Activated CD8-positive, alpha-beta T cell treated with anti-CD3 and anti-CD28 coated beads, Interleukin-2, amount 10 ng/mL, durations not matched to agents 7 days and 5 days (primary cell): ENCODE results near the gene OR2M2. TPM values are rescaled to one million over a fixed set of nuclear protein-coding genes. Genes with fewer than 3 reads are reported as not detected.

Source experiments
- ATAC-seq: fragments of 150-1000 bp; cut with Tn5 transposase; one replicate; pipeline ENCODE4 v1.10.0; 2021; ENCODE audit warnings: moderate library complexity
- CTCF ChIA-PET: fragments of 350-600 bp; sonication (Branson Sonifier 250); formaldehyde crosslinking; loops from one replicate; lab custom pipeline; 2021; ENCODE audit warnings: antibody characterized with exemption; lab: Charles Lee
- POLR2A ChIA-PET: fragments of 350-600 bp; sonication (Branson Sonifier 250); formaldehyde crosslinking; loops from one replicate; lab custom pipeline; 2021; ENCODE audit warnings: antibody characterized with exemption; lab: Charles Lee
- DNase-seq: peaks from one replicate; pipeline ENCODE4 v3.0.0-alpha.2; 2020
- H3K27ac Mint-ChIP-seq: one replicate; pipeline ENCODE4 v1.8.0; 2021; ENCODE audit warnings: mild to moderate bottlenecking, mixed read lengths
- H3K27me3 Mint-ChIP-seq: one replicate; pipeline ENCODE4 v1.8.0; 2021; ENCODE audit warnings: low read depth, mixed read lengths
- H3K36me3 Mint-ChIP-seq: one replicate; pipeline ENCODE4 v1.8.0; 2021; ENCODE audit warnings: low read depth, mixed read lengths
- H3K4me1 Mint-ChIP-seq: one replicate; pipeline ENCODE4 v1.8.0; 2021; ENCODE audit warnings: low read depth, mixed read lengths
- H3K4me3 Mint-ChIP-seq: one replicate; pipeline ENCODE4 v1.8.0; 2021; ENCODE audit warnings: mild to moderate bottlenecking, mixed read lengths
- H3K9me3 Mint-ChIP-seq: one replicate; pipeline ENCODE4 v1.8.0; 2022; ENCODE audit warnings: mixed read lengths; ENCODE audit not compliant: insufficient read depth
- total RNA-seq, 2 experiments: library from RNA; stranded (reverse); gene quantifications; one replicate each; pipeline ENCODE4 v1.2.3, GENCODE V29; 2021

Gene OR2M2
- not detected for total RNA-seq

GRCh38 chr1:248174521-248174920 is at the start of gene OR2M2:
OR2M2 (plus strand) TSS chr1:248174821; CDS start chr1:248179986, 5,165 bp downstream.
- no peaks in the 10 kb centered on the region for H3K36me3 Mint-ChIP-seq
- H3K9me3 Mint-ChIP-seq: no peaks in the 10 kb centered on the region
- POLR2A ChIA-PET: interaction anchor here (0.6 kb wide), 1 partner anchor 216 kb away, joined by 4 read pairs; no protein-coding TSS in a partner anchor
- H3K27ac Mint-ChIP-seq: no peak within 1 kb of the TSS
- ATAC-seq (no peak), DNase-seq (no peak)
- H3K4me1 Mint-ChIP-seq: no peaks in the 10 kb centered on the region
- H3K4me3 Mint-ChIP-seq: no peak within 1 kb of the TSS
- CTCF ChIA-PET: no interaction called here
- no peaks in the 10 kb centered on the region for H3K27me3 Mint-ChIP-seq

GRCh38 chr1:248127653-248128052 is 47.0 kb upstream of the OR2M2 start:
- Mint-ChIP-seq H3K27me3 (no peaks in the 10 kb centered on the region), H3K27ac (no peak overlapping the region)
- CTCF ChIA-PET: no interaction called here

GRCh38 chr1:248136811-248137210 is 37.8 kb upstream of the OR2M2 start:
- no peaks in the 10 kb centered on the region for H3K36me3 Mint-ChIP-seq
- ATAC-seq (no peak), DNase-seq (no peak)
- no peak overlapping the region for H3K27ac Mint-ChIP-seq
- peaks cover 5% of the 10 kb centered on the region for H3K9me3 Mint-ChIP-seq
- H3K4me3 Mint-ChIP-seq: no peak overlapping the region
- no peaks in the 10 kb centered on the region for H3K4me1 Mint-ChIP-seq
- H3K27me3 Mint-ChIP-seq: no peaks in the 10 kb centered on the region
- CTCF ChIA-PET: no interaction called here
- POLR2A ChIA-PET: no interaction called here

More at GRCh38 chr1:248127653-248128052, 47.0 kb upstream of the OR2M2 start:
- POLR2A ChIA-PET: no interaction called here
- peaks cover 12% of the 10 kb centered on the region for H3K9me3 Mint-ChIP-seq
- H3K36me3 Mint-ChIP-seq: no peaks in the 10 kb centered on the region
- H3K4me1 Mint-ChIP-seq: no peaks in the 10 kb centered on the region
- DNase-seq (no peak), ATAC-seq (no peak)
- no peak overlapping the region for H3K4me3 Mint-ChIP-seq

GRCh38 chr1:248140846-248141245 is 33.8 kb upstream of the OR2M2 start:
- Mint-ChIP-seq H3K4me3 (no peak overlapping the region), H3K9me3 (peaks cover 7% of the 10 kb centered on the region), H3K27me3 (no peaks in the 10 kb centered on the region), H3K27ac (no peak overlapping the region), H3K4me1 (no peaks in the 10 kb centered on the region), H3K36me3 (no peaks in the 10 kb centered on the region)
- CTCF ChIA-PET: no interaction called here
- ATAC-seq: no peak
- DNase-seq: no peak
- POLR2A ChIA-PET: no interaction called here

GRCh38 chr1:248143311-248143710 is 31.3 kb upstream of the OR2M2 start:
- H3K4me3 Mint-ChIP-seq: no peak overlapping the region
- peaks cover 13% of the 10 kb centered on the region for H3K9me3 Mint-ChIP-seq
- H3K4me1 Mint-ChIP-seq: no peaks in the 10 kb centered on the region
- H3K27ac Mint-ChIP-seq: no peak overlapping the region
- ChIA-PET CTCF (no interaction called here), POLR2A (no interaction called here)
- no peaks in the 10 kb centered on the region for H3K36me3 Mint-ChIP-seq
- H3K27me3 Mint-ChIP-seq: no peaks in the 10 kb centered on the region
- no peak for ATAC-seq
- DNase-seq: no peak

- no peak within 1 kb of the TSS for H3K27ac Mint-ChIP-seq
- ATAC-seq (no peak), DNase-seq (no peak)
- ChIA-PET POLR2A (no interaction called here), CTCF (no interaction called here)
- no peak within 1 kb of the TSS for H3K4me3 Mint-ChIP-seq
- no peaks in the 10 kb centered on the region for H3K27me3 Mint-ChIP-seq
- H3K9me3 Mint-ChIP-seq: peaks cover 13% of the 10 kb centered on the region
- H3K4me1 Mint-ChIP-seq: no peaks in the 10 kb centered on the region
- no peaks in the 10 kb centered on the region for H3K36me3 Mint-ChIP-seq
These were observed 30.0 kb upstream of the OR2M2 start, which contains the start of gene OR2M5 for GRCh38 chr1:248144513-248145198. OR2M5 (plus strand) TSS chr1:248145148; CDS start chr1:248145148, 0 bp downstream.

- Mint-ChIP-seq H3K36me3 (no peaks in the 10 kb centered on the region), H3K9me3 (peaks cover 7% of the 10 kb centered on the region), H3K27ac (no peak overlapping the region), H3K27me3 (no peaks in the 10 kb centered on the region), H3K4me3 (no peak overlapping the region), H3K4me1 (no peaks in the 10 kb centered on the region)
- ATAC-seq (no peak), DNase-seq (no peak)
- ChIA-PET POLR2A (no interaction called here), CTCF (no interaction called here)
These were observed 22.4 kb upstream of the OR2M2 start for GRCh38 chr1:248152056-248152827.

- Mint-ChIP-seq H3K9me3 (peaks cover 4% of the 10 kb centered on the region), H3K27ac (no peak overlapping the region), H3K4me3 (no peak overlapping the region), H3K27me3 (no peaks in the 10 kb centered on the region), H3K36me3 (no peaks in the 10 kb centered on the region), H3K4me1 (no peaks in the 10 kb centered on the region)
- no peak for DNase-seq
- CTCF ChIA-PET: no interaction called here
- no peak for ATAC-seq
- POLR2A ChIA-PET: no interaction called here
These were observed 18.7 kb upstream of the OR2M2 start for GRCh38 chr1:248155927-248156326.

- ATAC-seq: no peak
- no peak for DNase-seq
- CTCF ChIA-PET: no interaction called here
- Mint-ChIP-seq H3K9me3 (peaks cover 4% of the 10 kb centered on the region), H3K4me3 (no peak overlapping the region), H3K27me3 (no peaks in the 10 kb centered on the region), H3K27ac (no peak overlapping the region), H3K4me1 (no peaks in the 10 kb centered on the region), H3K36me3 (no peaks in the 10 kb centered on the region)
- POLR2A ChIA-PET: no interaction called here
These were observed 15.9 kb upstream of the OR2M2 start for GRCh38 chr1:248158758-248159157.

GRCh38 chr1:248164031-248164430 is 10.6 kb upstream of the OR2M2 start:
- ChIA-PET CTCF (no interaction called here), POLR2A (no interaction called here)
- no peak overlapping the region for H3K4me3 Mint-ChIP-seq
- no peaks in the 10 kb centered on the region for H3K36me3 Mint-ChIP-seq
- no peak for DNase-seq
- no peak for ATAC-seq
- H3K27me3 Mint-ChIP-seq: no peaks in the 10 kb centered on the region
- no peak overlapping the region for H3K27ac Mint-ChIP-seq
- no peaks in the 10 kb centered on the region for H3K4me1 Mint-ChIP-seq
- peaks cover 5% of the 10 kb centered on the region for H3K9me3 Mint-ChIP-seq

GRCh38 chr1:248165186-248165585 is 9.4 kb upstream of the OR2M2 start:
- Mint-ChIP-seq H3K4me1 (no peaks in the 10 kb centered on the region), H3K9me3 (peaks cover 4% of the 10 kb centered on the region), H3K36me3 (no peaks in the 10 kb centered on the region), H3K27ac (no peak overlapping the region), H3K27me3 (no peaks in the 10 kb centered on the region), H3K4me3 (no peak overlapping the region)
- DNase-seq (no peak), ATAC-seq (no peak)
- CTCF ChIA-PET: no interaction called here
- POLR2A ChIA-PET: no interaction called here

- ChIA-PET CTCF (no interaction called here), POLR2A (no interaction called here)
- Mint-ChIP-seq H3K27me3 (no peaks in the 10 kb centered on the region), H3K27ac (no peak overlapping the region), H3K4me3 (no peak overlapping the region), H3K36me3 (no peaks in the 10 kb centered on the region), H3K4me1 (no peaks in the 10 kb centered on the region), H3K9me3 (no peaks in the 10 kb centered on the region)
- no peak for ATAC-seq
- DNase-seq: no peak
These were observed 9.4 kb downstream of the OR2M2 start for GRCh38 chr1:248183996-248184395.
